ENCODE results near the gene HOXB3.

Gene HOXB3

DNA sequence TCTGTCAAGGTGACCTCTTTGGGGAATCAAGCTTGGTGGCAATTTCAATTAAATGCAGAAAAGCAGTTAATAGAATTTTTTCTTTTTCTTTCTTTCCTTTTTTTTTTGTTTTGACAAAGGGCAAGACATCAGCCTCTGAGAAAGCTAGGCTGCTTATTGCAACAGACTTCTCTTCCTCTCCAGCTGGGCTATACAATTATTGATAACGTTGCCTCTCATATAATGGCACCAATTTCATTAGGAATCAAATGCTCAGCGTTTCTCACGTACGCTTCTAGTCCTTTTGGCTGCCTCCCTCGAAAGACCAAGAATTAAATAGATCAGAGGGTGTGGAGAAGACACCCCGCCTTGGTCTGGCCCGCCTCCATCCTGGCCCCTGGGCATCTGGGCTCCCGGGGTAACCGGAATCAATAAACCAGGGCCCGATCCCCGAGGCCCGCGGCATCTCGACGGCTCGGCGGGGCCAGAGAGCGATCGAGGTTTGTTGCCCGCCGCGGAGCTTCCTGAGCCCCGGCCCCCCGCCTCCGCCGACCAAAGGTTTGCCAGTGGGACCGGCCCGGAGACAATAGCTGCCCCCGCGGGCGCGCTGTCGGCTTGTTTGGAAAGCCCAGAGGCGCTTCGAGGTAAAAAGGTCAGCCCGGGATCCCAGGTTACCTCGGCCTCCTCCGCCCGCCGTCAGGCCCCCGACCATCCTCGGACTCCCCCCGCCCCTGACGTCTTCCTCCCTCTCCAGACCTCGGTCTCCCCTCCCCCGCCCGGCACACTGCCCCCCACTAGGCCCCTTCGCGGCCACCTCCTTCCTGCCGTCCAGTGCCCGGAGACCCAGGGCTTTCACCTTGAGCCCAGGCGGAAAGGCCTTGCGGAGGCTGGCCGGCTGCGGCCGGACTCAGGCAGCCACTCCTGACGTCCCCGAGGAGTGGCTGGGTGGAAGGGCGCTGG is 63.2 kb downstream of the HOXB3 start:
- DNase-seq (ENCODE audit: low read depth) = no peak
- TF ChIP-seq CTCF (conservative IDR thresholded peaks at IDR 0.05; ENCODE audit: low read depth, low read length) = no peak
- no peak overlapping the region for H3K4me3 ChIP-seq (ENCODE audit: low read length)

DNA sequence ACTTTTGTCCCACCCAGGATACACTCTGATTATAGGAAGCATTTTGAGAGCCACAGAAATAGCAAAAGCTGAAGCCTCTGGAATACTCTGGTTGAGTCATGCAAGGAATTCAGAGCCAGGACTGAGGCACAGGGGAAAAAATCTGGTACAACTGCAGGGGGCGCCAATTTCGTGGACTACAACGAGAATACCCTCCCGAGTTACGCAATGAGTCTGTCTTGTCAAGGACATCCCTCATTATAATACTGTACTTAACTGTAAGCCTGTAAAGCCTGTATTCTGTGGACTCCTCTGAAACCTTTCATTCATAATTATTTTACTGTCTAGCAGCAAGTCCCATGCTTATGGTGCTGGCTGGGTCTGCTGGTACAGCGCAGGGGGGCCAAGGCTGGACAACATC is 67.0 kb downstream of the HOXB3 start:
- no peak for TF ChIP-seq CTCF (conservative IDR thresholded peaks at IDR 0.05; ENCODE audit: low read depth, low read length)
- DNase-seq (ENCODE audit: low read depth) = no peak
- no peak overlapping the region for H3K4me3 ChIP-seq (ENCODE audit: low read length)

GRCh38 chr17:48522031-48522653 is 67.9 kb downstream of the HOXB3 start:
- H3K4me3 ChIP-seq (ENCODE audit: low read length) = no peak overlapping the region
- no peak for TF ChIP-seq CTCF (conservative IDR thresholded peaks at IDR 0.05; ENCODE audit: low read depth, low read length)
- no peak for DNase-seq (ENCODE audit: low read depth)

DNA sequence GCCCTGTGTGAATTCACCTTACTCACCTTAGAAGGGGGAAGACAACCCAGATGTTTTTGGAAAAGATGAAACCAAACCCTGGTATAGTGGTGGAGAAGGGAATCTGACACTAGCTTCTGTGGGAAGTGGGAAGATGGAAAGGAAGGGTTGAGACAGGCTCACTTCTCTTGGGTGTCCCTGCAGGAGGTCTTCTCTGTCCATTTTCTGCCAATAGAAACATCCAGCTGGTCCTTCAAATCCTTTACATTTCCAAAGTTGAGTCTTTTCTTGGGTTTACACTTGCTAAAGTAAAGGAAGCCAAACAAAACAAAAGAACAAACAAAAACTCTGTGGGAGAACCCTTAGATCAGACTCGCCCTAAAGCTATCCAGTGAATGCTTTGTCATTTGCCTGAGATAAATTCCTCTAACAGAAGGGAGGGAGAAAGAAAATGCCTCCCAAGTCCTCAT is 69.4 kb downstream of the HOXB3 start:
- no peak overlapping the region for H3K4me3 ChIP-seq (ENCODE audit: low read length)
- no peak for DNase-seq (ENCODE audit: low read depth)
- TF ChIP-seq CTCF (conservative IDR thresholded peaks at IDR 0.05; ENCODE audit: low read depth, low read length) = no peak

GRCh38 chr17:48519427-48519826 is 70.6 kb downstream of the HOXB3 start:
- no peak for TF ChIP-seq CTCF (conservative IDR thresholded peaks at IDR 0.05; ENCODE audit: low read depth, low read length)
- no peak overlapping the region for H3K4me3 ChIP-seq (ENCODE audit: low read length)
- no peak for DNase-seq (ENCODE audit: low read depth)

DNA sequence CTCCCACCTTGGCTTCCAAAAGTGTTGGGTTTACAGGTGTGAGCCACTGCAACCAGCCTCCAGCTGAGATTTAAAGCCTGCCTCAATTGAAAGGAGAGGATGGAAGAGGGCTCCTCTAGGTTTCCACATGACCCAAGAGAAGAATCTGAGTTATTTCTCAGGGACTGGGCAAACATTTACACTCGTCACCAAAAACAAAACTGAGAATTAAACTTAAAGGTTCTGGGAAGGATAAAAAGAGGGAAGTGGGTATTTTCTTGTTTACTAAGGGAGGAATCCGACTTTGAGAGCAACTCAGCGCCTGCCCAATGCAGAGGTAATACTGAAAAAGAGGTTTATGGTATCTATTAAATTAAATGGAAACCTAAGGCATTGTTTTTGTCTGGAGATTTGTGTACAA is 72.6 kb downstream of the HOXB3 start:
- TF ChIP-seq CTCF (conservative IDR thresholded peaks at IDR 0.05; ENCODE audit: low read depth, low read length) = no peak
- no peak for DNase-seq (ENCODE audit: low read depth)
- no peak overlapping the region for H3K4me3 ChIP-seq (ENCODE audit: low read length)
